HG03066 (cell line): ENCODE measurements around the gene SPDYE2.
"Not testable (repeated sequence)": the region's sequence is repeated elsewhere in the genome, so short reads cannot be mapped to it uniquely, and the experiment has no call there.

Experiments used
- ATAC-seq: cut with Tn5 transposase; IDR thresholded peaks from one replicate; pipeline ENCODE4 v1.9.1; 2021; ENCODE audit warnings: low read depth; ENCODE audit not compliant: unreplicated experiment

Gene SPDYE2, protein sequence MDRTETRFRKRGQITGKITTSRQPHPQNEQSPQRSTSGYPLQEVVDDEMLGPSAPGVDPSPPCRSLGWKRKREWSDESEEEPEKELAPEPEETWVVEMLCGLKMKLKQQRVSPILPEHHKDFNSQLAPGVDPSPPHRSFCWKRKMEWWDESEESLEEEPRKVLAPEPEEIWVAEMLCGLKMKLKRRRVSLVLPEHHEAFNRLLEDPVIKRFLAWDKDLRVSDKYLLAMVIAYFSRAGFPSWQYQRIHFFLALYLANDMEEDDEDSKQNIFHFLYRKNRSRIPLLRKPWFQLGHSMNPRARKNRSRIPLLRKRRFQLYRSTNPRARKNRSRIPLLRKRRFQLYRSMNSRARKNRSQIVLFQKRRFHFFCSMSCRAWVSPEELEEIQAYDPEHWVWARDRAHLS

DNA sequence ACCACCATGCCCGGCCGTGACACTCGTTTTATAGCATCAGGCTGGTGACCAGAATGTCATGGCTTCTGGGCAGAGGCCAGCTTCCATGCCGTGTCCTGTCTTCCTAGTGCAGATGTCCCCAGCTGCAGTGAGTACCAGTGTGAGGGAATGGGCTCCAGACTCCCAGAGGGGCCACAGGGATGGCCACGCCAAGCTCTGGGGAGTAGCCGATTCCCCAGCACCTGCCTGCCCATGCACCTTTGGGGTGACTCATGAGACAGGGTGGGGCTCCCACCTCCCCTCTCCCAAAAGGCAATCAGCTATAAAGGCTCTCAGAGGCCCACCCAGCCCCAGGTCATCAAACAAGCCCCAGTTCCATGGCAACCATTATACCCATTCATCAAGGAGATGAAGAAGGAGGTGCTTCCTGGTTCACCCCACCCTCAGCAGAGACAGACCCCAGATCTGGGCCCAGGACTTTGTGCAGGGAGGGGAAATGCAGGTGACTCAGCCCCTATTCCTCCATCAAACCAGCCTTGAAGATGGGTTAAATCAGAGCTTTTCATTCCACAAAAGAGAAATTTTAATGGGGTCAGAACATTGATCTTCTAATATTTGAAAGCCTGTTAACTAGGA, at the start of gene SPDYE2:
TSS of gene SPDYE2 (plus strand) at position 419 of the 615 bp plus-strand sequence. CDS start 2,030 bp downstream, outside the sequence.
- not testable (repeated sequence) for ATAC-seq

DNA sequence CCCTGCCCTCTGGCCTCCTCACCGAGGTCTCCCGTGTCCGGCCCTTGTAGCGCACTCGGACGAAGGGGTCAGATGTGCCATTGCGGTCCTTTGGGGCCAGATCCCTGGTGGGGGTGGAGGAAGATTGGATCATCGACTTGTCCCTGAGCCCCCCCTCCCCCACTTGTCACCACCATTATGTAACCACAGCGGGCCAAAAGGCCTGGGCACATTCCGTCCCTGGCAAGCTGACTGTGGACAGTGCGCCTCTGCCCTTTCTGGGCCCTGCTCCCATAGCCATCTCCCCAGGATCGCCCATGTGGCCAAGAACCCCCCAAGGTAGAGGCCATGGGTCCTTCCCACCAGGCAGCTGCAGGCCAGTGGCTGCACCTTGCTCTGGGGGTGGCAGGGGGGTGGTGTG, 47.9 kb upstream of the SPDYE2 start:
- ATAC-seq, result not testable (repeated sequence)

DNA sequence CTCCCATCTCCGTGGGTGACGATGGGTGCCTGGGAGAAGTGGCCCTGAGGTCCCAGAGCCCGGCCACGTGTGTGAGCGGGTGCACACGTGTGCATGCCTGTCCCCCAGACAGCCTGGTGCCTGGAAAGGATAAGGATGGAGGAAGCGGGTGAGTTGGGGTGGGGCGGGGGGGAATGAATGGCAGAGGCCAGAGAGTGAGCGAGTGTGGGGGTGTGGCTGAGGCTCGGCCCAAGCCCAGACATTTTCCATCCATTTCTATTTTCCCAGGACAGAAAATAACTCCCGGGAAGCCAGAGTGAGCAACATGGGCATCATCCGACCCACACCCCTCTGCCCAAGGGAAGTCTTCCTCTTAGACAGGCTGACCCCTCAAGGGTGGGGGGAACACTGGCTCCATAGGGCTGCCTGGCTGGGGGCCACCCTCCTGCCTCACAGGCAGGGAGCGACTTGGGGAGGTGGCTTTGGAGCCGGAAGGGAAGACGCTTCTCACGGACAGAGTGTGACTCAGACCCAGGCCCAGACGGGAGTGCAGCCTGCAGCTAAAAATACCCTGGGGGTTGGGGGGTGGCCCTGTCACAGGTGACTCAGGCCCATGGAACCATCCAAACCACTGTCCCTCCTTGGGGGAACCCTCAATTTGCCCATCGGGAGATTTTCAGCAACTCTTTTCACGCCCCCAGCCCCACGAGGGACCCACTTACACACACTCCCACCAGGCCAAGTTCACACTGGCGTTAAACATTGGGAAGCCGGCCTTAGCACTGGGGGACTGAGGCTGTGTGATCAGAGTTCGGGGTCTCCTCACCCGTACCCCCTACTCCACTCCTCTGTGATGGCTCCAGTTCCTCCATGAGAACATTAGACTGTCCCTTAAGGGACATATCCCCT, 45.5 kb upstream of the SPDYE2 start:
- ATAC-seq, result not testable (repeated sequence)

DNA sequence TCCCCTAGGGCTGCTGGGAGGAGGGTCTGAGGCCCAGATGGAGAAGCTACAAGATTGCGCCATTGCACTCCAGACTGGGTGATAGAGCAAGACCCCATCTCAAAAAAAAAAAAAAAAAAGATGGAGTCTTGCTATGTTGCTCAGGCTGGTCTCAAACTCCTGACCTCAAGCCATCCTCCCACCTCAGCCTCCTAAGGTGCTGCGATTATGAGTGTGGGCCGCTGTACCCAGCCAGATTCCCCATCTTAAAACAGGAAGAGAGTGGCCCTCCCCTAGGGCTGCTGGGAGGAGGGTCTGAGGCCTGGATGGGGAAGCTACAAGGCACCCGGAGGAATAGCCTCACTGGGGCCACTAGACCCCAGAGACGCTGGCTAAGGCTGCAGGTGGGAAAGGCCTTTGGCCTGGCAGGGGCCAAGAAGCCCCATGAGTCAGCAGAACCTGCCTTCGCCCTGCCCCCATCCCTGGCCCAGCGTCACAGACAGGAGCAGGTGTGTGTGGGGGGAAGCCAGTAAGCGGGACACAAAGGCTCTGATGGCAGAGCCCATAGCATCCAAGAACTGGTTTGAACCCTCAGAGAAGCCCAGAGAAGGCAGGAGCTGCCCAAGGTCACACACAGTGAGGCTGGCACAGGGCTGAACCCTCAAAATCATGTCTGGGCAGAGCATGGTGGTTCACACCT, 43.5 kb upstream of the SPDYE2 start:
- not testable (repeated sequence) for ATAC-seq

DNA sequence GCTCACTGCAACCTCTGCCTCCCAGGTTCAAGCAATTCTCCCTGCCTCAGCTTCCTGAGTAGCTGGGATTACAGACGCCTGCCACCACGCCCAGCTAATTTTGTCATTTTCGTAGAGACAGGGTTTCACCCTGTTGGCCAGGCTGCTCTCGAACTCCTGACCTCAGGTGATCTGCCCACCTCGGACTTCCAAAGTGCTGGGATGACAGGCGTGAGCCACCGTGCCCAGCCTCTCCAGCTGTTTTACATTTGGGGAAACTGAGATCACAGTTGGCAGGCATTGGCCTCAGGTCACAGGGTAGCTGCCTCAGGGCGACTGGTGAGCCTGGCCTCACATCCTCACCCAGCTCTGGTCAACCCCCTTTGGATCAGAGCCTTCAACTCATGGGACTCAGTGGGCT, 40.5 kb upstream of the SPDYE2 start:
- ATAC-seq, result not testable (repeated sequence)

DNA sequence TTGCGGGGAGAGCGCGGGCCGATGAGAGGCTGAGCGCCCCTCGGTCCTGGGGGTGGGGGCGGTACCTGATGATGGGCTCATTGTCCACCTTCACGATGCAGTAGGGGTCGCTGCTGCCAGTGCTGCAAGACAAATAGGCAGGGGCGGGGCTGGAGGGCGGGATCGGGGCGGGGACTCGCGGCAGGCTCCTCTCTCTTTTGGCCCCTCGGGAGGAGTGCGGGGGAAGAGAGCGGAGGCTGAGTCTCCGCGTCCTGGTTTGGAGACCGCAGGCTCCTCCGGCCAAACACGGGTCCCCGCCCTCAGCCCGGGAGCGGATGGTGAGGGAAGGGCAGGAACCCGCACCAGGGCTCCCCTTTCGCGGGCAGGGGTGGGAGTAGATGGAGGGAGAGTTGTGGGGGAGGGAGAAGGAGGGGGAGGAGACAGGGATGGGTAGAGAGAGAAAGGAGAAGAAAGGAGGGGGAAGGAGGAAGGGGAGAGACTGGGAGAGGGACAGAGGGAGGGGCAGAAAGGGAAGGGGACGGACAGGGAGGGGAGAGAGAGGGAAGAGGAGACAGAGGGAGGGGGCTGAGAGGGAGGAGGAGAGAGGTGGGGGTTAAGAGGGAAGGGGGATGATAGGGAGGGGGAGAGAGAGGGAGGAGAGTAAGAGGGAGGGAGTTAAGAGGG, 39.0 kb upstream of the SPDYE2 start:
- ATAC-seq, result peak; percentile 33

DNA sequence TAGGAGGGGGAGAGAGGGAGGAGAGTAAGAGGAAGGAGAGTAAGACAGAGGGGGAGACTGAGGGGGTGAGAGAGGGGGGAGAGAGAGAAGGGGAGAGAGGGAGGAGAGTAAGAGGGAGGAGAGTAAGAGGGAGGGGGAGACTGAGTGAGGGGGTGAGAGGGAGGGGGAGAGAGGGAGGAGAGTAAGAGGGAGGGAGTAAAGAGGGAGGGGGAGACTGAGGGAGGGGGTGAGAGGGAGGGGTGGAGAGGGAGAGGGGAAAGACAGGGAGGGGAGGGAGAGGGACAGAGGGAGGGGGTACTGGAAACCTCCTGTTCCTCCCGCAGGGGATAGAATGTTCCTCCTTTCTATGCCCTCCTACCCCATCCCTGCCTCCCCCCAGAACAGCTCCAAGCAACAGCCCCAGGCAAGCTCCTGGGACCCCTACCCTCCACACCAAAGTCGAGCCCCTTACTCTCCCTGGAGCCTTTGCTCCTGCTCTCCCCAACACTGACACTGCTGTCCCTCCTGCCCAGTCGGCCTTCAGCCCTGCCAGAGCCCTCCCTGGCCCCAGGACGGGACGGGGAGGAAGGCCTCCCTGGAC, 38.3 kb upstream of the SPDYE2 start:
- not testable (repeated sequence) for ATAC-seq

DNA sequence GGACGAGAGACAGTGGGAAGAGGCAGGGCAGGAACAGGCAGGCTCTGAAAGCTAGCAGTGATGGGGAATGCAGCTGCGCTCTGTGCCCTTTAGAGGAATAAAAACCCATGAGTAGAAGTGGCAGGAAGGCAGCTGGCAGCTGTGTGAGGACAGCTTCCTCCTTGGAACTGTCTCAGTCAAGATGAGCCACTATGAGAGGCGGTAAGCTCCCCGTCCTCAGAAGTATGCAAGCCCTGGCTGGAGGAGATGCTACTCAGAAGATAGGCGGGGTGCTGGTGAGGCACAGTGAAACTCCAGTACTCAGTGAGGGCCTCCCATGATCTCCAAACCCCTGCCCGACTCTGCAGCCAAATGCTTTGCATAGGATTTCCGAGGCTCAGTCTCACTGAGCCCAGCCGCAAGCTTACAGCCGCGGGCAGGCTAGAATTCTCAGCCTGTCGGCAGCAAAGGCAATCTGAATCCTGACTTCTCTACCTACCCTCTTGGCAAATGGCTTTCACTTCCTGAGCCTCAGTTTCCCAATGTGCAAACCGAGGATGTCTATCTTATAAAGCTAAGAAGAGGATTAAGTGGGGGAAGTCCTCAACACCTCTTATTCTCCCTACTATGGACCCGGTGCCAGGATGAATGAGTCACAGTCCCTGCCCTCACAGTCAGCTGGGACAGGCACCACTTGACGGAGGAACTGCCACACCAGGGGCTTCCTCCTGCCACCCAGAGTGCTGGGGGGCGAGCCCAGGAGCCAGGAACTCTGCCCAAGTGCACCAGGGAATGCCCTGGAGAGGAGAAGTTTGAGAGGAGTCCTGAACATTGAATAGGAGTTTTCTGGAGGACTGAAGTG, 35.9 kb upstream of the SPDYE2 start:
- peak; percentile 69 for ATAC-seq

DNA sequence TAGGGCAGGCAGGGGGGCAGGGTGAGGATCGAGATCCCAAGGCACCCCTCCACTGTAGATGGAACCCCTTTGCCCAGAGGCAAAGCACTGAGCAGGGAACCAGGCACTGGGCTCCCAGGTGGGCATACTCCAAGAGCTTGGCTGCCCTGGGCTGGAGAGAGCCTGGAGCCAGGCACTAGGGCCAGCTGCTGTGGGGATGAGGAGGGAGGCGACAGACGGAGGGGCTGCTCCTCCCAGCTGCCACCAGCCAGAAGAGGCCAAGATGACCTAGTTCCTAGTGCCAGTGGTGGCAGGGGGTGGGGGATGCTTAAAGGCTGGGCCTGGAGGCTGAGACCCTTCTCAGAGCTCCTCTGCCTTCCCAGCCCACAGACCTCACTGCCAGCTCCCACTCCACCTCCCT, 35.1 kb upstream of the SPDYE2 start:
- ATAC-seq, result not testable (repeated sequence)

DNA sequence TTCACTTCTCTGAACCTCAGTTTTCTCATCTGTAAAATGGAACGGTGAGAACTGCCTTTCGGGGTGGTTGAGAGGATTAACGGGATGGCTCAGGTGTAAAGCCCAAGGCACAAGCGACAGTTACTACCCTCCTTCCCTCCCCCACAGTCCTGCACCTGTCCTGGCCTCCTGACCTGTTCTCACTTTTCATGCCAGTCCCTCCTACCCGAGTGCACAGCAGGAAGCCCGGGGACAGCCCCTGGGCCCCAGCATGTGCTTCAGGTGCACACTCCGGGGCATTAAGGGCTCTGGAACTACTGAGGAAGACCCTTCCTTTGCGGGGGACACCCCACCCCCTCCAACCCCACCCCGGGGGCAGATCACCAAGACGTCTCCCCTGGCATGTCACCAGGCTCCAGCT, 34.1 kb upstream of the SPDYE2 start:
- ATAC-seq, result not testable (repeated sequence)

DNA sequence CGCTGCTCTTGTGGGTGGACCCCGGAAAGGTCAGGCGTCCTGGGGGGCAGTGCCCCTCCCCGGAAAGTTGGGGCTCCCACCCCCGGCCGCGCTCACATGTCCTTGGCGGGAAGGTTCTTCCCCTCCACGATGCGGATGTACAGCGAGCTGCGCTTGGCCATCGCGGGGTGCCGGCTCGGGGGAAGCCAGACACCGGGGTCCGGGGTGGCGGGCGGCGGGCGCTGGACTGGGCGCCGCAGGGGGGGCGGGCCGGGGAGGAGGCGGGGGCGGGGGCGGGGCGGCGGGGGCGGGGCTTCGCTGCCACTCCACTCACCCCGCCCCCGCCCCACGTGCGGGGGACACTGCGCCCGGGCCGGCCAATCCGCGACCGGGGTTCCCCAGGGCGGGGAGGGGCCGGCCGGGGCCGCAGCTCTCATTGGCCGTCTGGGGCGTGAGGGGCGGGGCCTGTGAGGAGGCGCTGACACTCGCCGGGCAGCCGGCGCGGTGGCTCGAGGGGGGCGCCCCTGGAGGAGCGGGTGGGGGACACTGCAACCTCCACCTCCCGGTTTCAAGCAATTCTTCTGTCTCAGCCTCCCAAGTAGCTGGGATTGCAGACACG, 33.4 kb upstream of the SPDYE2 start, which contains the start of gene RASA4B:
TSS of gene RASA4B (minus strand) at position 228 of the 598 bp plus-strand sequence. CDS start at position 161, 67 bp downstream.
- peak; percentile 50 for ATAC-seq

DNA sequence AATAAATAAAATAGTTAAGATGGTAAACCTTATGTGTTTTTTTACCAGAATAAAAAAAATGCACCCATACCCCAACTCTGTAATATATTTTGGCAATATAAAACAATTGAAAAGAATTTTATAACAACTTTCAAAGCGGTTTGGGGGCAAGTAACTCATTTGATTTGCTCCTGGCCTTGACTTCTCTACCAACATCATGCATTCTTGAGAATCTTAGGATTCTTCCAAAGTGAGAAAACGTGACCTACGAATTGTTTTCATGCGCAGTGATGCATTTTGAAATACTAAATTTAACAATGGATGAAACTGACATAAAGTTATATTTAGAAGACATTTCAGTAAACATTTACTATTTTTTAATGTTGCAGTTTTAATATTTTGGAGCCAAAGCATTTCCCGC, 30.2 kb upstream of the SPDYE2 start:
- not testable (repeated sequence) for ATAC-seq

DNA sequence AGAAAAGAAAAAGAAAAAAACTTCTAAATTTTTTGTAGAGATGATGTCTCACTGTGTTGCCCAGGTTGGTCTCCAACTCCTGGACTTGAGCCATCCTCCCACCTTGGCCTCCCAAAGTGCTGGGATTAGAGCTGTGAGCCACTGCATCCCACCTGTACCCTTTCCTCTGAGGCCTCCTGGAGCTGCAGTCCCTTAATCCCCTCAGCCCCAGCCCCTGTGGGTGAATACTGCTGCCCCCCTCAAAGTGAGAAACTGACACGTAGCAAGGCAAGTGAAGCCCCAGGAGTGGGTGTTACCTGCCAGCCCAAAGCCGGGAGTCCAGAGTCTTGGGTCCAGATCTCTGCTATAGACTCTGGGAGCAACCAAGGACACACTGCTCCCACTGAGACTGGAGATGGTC, 26.2 kb upstream of the SPDYE2 start:
- ATAC-seq, result not testable (repeated sequence)

DNA sequence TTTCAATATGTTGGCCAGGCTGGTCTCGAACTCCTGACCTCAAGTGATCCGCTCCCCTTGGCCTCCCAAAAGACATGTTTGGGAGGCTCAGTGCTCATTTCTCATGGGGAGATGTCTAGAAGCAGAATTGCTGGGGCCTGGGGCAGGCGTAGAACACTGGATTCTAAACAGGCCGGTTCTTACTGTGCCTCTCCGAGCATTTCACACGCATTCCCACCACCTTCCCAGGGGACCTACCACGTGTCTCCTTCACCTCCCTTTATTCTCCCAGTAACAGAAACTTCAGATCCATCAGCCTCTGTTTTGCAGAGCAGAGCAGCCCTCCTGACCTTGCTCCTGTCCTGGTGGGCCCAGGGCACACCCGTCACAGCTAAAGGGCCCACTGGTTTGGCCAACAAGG, 23.8 kb upstream of the SPDYE2 start:
- ATAC-seq, result not testable (repeated sequence)

DNA sequence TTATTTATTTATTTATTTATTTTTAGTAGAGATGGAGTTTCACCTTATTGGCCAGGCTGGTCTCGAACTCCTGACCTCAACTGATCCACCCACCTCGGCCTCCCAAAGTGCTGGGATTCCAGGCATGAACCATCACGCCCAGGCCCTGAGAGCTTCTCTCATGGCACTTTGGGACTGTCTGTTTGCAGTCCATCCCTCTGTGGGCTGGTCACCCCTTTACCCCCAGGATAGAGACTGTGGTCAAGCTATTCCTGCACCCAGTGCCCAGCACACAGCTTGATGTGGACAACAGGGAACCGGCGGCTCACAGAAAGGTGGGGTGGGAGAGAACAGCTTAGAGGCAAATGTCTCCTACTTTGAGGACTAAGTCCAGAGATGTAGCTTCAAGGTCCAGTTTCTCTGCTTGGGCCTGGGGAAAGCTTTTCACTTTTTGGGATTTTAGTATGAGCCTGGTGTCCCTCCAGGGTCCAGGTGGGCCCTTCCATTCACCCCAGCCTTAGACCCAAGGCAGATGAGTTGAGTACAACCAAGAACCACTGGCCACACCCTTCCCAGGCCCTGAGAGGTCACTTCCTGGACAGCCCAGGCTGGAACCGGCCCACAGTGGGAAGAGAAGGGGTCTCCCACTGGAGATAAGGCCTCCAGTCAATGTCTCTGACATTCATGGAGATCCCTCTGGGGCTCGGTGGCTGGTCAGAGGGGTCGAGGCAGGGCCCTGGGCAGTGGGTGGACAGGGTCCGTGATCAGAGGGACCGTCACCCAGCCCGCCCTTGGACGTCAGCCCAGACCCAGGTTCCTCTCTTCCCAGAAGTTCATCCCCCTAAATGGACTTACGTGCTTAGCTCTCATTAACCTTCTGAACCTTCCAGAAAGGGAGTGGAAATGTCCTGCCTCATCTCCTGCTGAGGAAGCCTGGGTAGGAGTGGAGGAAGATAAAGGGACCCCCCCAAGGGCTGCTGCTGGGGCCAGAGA, 22.9 kb upstream of the SPDYE2 start:
- not testable (repeated sequence) for ATAC-seq

DNA sequence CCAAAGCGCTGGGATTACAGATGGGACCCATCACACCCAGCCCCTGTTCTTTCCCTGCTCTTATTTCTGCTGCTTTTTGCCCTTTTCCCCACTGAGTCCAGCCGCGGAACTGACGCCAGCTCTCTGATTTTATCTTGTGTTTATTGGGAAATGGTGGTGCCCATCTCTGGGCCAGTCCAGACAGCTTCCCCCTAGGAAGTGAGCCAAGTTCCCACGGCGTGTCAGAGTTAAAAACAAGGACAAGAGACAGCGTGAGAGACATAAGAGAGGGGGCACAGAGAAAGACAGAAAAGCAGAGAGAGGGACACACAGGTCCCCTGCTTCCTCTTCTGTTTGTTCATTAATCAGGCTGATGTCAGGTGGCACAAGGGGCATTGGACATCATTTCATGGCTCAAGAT, 19.4 kb upstream of the SPDYE2 start:
- ATAC-seq, result not testable (repeated sequence)

DNA sequence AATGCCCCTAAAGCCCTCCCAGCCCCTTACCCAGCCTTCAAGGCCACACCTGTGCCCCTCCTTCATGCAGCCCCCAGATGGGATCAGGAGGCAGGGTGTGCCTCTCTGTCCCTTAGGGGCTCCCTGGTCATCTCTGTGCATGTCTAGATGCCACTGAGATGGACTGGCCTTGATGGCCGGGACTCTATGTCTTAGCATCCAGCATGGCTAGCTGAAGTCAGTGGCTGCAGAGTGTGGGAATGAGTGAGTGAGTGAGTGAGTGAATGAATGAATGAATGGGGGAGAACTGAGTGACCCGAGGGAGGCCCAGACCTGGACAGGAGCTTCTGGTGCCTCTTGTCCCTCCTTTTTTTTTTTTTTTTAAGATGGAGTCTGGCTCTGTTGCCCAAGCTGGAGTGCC, 18.9 kb upstream of the SPDYE2 start:
- not testable (repeated sequence) for ATAC-seq
